Fibroblast of lung (primary cell): Measurements from ENCODE around the gene TPST2.

Experiments
- CTCF ChIP-seq, 2 donors: IDR thresholded peaks in 1 of 2; conservative IDR thresholded peaks in 1 of 2; 1 replicate in 1 of 2; 2 replicates in 1 of 2; pipeline ENCODE4 v1.5.1; 2011 to 2012; ENCODE audit warnings: low read length in 2 of 2, control low read depth in 1 of 2, inconsistent platforms in 1 of 2, low read depth in 1 of 2, mild to moderate bottlenecking in 1 of 2
- EZH2 ChIP-seq: IDR thresholded peaks from 2 replicates; pipeline ENCODE4 v1.5.1; 2012; ENCODE audit warnings: low read length, control low read depth, mild to moderate bottlenecking; ENCODE audit errors: missing control alignments

GRCh38 chr22:26525946-26526564 is 63.9 kb downstream of the TPST2 start:
- TF ChIP-seq CTCF (conservative IDR thresholded peaks at IDR 0.05 in 1 of 2, IDR thresholded peaks at IDR 0.05 in 1 of 2; ENCODE audit: low read depth in 1 of 2, low read length in 2 of 2) = no peak
- TF ChIP-seq EZH2 = no peak
